Vagina (tissue), 2 donors: ENCODE results near the gene DTD1. TPM values are rescaled to one million over a fixed set of nuclear protein-coding genes. Genes with fewer than 3 reads are reported as not detected.
"Not testable (repeated sequence)": the region's sequence is repeated elsewhere in the genome, so short reads cannot be mapped to it uniquely, and the experiment has no call there.

Experiments
- DNase-seq, 2 donors: peaks; one replicate each; pipeline ENCODE4 v3.0.0-alpha.2; 2017; ENCODE audit errors: extremely low spot score in 2 of 2
- H3K27ac ChIP-seq: fragments of 200-600 bp; sonication (generic); one replicate; pipeline ENCODE4 v1.5.1; 2019
- H3K27me3 ChIP-seq: fragments of 200-600 bp; sonication (generic); one replicate; pipeline ENCODE4 v1.5.1; 2019
- H3K36me3 ChIP-seq, 2 donors: fragments of 200-600 bp; sonication (generic); one replicate each; pipeline ENCODE4 v1.5.1; 2017 to 2019
- H3K4me1 ChIP-seq: fragments of 200-600 bp; sonication (generic); one replicate; pipeline ENCODE4 v1.5.1; 2019
- H3K4me3 ChIP-seq, 2 donors: fragments of 200-600 bp; sonication (generic); 1 replicate in 1 of 2; 2 replicates in 1 of 2; pipeline ENCODE4 v1.5.1; 2016 to 2019
- H3K9me3 ChIP-seq: fragments of 200-600 bp; sonication (generic); one replicate; pipeline ENCODE4 v1.5.1; 2019
- POLR2A ChIP-seq, 2 donors: fragments of 450-650 bp; IDR thresholded peaks; one replicate each; pipeline ENCODE4 v1.6.1; 2017; ENCODE audit warnings: antibody characterized with exemption in 2 of 2, mild to moderate bottlenecking in 2 of 2, moderate library complexity in 2 of 2
- POLR2AphosphoS5 ChIP-seq, 2 donors: sonication (generic); formaldehyde crosslinking; IDR thresholded peaks; one replicate each; pipeline ENCODE4 v1.9.0; 2017; ENCODE audit warnings: antibody characterized with exemption in 2 of 2, mild to moderate bottlenecking in 2 of 2, low read depth in 1 of 2; ENCODE audit not compliant: insufficient read depth in 1 of 2
- intact Hi-C: fragments of 100-400 bp; cut with DNase I; formaldehyde crosslinking; loops from one replicate; pipeline ENCODE4 v1.15.1; 2023
- total RNA-seq: library from RNA; depleted of rRNA; stranded (reverse); fragments of >200 nt; gene quantifications from one replicate; pipeline ENCODE4 v1.2.3, GENCODE V29; 2016
- TF ChIP-seq, protein P1 (sequence below), 3 experiments: fragments of 450-650 bp in 2 of 3; fragments of 200-600 bp in 1 of 3; sonication (generic) in 1 of 3; IDR thresholded peaks; one replicate each; pipeline ENCODE4 v1.5.1; 2017 to 2019; ENCODE audit warnings: antibody characterized with exemption in 3 of 3, mild to moderate bottlenecking in 2 of 3, moderate library complexity in 2 of 3

Gene DTD1
- total RNA-seq, 1 donor from 2014 or later: 24.1 TPM

DNA sequence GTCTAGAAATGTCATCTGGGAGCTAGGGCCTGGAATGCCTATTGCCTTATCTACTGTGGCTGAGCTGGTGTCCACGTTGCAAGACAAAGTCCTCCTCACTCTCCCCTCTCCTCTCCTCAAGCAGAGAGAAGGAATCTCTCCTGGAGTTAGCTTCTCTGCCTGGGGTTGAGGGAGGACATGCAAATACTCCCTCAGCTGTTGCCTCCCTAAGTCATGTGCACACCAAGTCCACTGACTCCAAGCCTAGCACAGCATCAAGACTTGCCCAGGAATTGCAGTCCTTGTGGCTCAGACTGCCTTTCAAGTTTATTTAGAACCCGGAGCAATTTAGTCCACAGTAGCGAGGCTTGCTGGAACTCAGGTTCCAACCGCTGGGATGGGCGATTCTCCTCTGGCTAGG is 187.8 kb downstream of the DTD1 start:
- Histone ChIP-seq H3K9me3 (no peaks in the 10 kb centered on the region), H3K36me3 (no peaks in the 10 kb centered on the region), H3K27ac (no peak overlapping the region), H3K27me3 (no peaks in the 10 kb centered on the region), H3K4me1 (no peaks in the 10 kb centered on the region), H3K4me3 (no peak overlapping the region)
- TF ChIP-seq POLR2A (IDR thresholded peaks at IDR 0.05): no peak
- TF ChIP-seq, protein P1, sequence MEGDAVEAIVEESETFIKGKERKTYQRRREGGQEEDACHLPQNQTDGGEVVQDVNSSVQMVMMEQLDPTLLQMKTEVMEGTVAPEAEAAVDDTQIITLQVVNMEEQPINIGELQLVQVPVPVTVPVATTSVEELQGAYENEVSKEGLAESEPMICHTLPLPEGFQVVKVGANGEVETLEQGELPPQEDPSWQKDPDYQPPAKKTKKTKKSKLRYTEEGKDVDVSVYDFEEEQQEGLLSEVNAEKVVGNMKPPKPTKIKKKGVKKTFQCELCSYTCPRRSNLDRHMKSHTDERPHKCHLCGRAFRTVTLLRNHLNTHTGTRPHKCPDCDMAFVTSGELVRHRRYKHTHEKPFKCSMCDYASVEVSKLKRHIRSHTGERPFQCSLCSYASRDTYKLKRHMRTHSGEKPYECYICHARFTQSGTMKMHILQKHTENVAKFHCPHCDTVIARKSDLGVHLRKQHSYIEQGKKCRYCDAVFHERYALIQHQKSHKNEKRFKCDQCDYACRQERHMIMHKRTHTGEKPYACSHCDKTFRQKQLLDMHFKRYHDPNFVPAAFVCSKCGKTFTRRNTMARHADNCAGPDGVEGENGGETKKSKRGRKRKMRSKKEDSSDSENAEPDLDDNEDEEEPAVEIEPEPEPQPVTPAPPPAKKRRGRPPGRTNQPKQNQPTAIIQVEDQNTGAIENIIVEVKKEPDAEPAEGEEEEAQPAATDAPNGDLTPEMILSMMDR (IDR thresholded peaks at IDR 0.05): no peak
- TF ChIP-seq POLR2AphosphoS5 (IDR thresholded peaks at IDR 0.05; ENCODE audit: insufficient read depth in 1 of 2, low read depth in 1 of 2): no peak
- DNase-seq: no peak
- intact Hi-C loops: no loop called here

DNA sequence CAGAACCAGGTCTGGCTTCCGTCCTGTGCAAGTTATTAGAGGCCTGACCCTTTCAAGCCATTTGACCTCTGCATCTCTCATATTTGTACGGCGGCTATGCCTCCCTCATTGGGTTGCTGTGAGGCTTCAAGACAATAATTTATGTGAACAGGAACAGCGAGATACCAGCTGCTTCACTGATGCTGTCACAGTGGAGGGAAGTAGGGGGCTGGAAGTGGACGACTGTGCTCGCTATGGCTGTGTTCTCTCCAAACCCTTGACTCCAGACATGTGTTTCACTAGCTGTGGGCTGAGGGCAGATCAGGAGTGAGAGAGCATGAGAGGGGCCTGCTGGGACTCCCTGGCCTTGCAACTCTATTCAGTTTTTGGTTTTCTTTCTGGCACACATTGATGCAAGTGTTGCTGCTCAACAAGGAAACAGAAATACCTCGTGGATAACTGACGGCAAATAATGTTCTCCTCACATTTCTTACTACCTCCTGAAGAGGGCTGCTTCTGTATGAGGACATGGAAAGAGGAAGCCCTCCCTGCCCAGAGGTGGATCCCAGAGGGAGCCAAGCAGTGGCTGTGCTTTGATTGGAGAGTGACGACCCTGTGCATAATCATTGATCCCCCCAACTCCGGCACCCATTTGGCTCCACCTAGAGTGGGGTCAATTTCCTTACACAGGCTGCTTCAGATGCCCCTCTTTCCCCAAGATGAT is 191.0 kb downstream of the DTD1 start:
- H3K36me3 ChIP-seq: no peaks in the 10 kb centered on the region
- intact Hi-C loops: no loop called here
- DNase-seq: no peak

DNA sequence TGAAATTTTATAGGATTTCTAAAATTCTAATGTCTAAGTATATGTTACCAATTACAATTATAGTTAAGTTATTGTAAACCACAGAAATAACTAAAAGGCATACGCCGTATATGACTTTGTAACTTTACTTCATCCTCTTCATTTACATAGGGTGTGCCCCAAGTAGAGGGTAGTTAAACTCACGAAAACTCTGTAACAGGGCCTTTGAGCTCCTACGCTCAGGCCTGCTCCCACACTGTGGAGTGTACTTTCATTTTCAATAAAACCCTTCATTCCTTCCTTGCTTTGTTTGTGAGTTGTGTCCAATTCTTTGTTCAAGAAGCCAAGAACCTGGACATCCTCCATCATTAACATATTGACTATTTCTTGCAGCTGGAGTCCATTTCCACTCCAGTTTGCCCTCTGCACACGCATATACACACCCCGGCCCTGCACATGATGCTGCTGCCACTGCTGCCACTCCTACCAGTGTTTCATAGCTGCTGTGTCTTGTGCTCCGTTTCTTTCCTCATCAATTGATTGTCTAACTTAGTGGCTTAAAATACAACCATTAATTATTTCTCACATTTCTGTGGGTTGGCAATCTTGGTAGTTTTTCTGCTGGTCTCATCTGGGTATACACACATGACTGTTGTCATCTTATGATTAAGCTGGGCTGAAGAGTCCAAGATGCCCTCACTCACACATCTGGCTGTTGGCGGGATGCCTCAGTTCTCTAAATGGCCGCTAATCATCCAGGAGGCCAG is 192.7 kb downstream of the DTD1 start:
- no peak overlapping the region for H3K4me3 ChIP-seq
- intact Hi-C loops: no loop called here
- DNase-seq: no peak
- H3K27ac ChIP-seq: no peak overlapping the region
- TF ChIP-seq, protein P1 (IDR thresholded peaks at IDR 0.05): no peak
- TF ChIP-seq POLR2AphosphoS5 (IDR thresholded peaks at IDR 0.05; ENCODE audit: insufficient read depth in 1 of 2, low read depth in 1 of 2) (no peak), POLR2A (IDR thresholded peaks at IDR 0.05) (no peak)
- no peaks in the 10 kb centered on the region for H3K4me1 ChIP-seq
- H3K9me3 ChIP-seq: no peaks in the 10 kb centered on the region
- no peaks in the 10 kb centered on the region for H3K36me3 ChIP-seq
- no peaks in the 10 kb centered on the region for H3K27me3 ChIP-seq

More for the DNA sequence above, 191.0 kb downstream of the DTD1 start:
- TF ChIP-seq, protein P1 (IDR thresholded peaks at IDR 0.05): no peak
- TF ChIP-seq POLR2A (IDR thresholded peaks at IDR 0.05) (no peak), POLR2AphosphoS5 (IDR thresholded peaks at IDR 0.05; ENCODE audit: insufficient read depth in 1 of 2, low read depth in 1 of 2) (no peak)
- H3K27me3 ChIP-seq: no peaks in the 10 kb centered on the region
- H3K27ac ChIP-seq: no peak overlapping the region
- no peaks in the 10 kb centered on the region for H3K4me1 ChIP-seq
- no peaks in the 10 kb centered on the region for H3K9me3 ChIP-seq
- no peak overlapping the region for H3K4me3 ChIP-seq

DNA sequence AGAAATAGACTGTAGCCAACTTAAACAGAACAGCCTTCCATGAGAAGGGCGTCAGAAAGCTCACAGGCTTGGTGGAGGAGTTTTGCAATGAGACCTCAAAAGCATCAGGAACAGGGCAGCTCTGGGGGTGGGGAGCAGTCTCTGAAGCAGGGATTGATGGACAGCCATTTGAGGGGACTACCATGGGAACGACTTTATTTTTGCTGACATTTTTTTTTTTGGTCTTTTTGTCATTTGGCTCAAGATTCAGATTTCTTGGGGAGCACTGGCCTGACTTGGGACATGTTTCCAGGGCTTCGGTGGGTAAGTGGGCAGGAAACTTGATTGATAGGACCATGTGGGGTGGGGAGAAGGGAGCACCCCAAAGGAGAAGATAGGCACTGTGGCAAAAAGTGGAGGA is 193.7 kb downstream of the DTD1 start:
- Histone ChIP-seq H3K4me1 (no peaks in the 10 kb centered on the region), H3K27me3 (no peaks in the 10 kb centered on the region), H3K9me3 (no peaks in the 10 kb centered on the region), H3K36me3 (no peaks in the 10 kb centered on the region), H3K4me3 (no peak overlapping the region), H3K27ac (no peak overlapping the region)
- TF ChIP-seq POLR2AphosphoS5 (IDR thresholded peaks at IDR 0.05; ENCODE audit: insufficient read depth in 1 of 2, low read depth in 1 of 2): no peak
- TF ChIP-seq POLR2A (IDR thresholded peaks at IDR 0.05): no peak
- no peak for DNase-seq
- intact Hi-C loops: no loop called here

DNA sequence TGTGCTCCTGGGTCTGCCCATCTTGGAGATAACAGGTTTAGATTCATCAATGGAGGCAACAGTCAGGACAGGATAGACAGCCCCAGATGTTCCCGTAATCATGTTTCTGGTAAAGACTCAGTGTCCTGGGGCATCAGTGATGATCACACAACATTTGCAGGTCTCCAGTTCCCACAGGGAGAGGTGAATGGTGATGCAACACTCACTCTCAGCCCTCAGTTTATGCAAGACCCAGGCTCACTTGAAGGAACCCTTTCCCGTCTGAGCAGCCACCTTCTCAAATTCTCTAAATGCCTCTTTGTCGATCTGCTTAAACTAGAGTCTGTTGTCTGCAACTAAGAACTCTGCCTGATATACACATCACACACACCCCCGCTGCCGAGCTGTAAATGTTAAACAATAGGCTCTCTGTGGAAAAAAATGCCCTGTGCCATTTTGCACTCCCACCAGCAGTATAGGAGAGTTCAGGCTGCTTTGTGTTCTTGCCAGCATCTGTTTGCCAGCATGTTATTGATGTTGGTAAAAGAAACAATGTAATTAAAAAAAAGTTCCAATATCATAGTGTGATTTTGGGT is 195.6 kb downstream of the DTD1 start:
- no peaks in the 10 kb centered on the region for H3K27me3 ChIP-seq
- no peaks in the 10 kb centered on the region for H3K36me3 ChIP-seq
- no peak overlapping the region for H3K4me3 ChIP-seq
- H3K27ac ChIP-seq: no peak overlapping the region
- intact Hi-C loops: no loop called here
- H3K9me3 ChIP-seq: no peaks in the 10 kb centered on the region
- H3K4me1 ChIP-seq: no peaks in the 10 kb centered on the region
- no peak for TF ChIP-seq POLR2AphosphoS5 (IDR thresholded peaks at IDR 0.05; ENCODE audit: insufficient read depth in 1 of 2, low read depth in 1 of 2)
- TF ChIP-seq, protein P1 (IDR thresholded peaks at IDR 0.05): no peak
- no peak for TF ChIP-seq POLR2A (IDR thresholded peaks at IDR 0.05)
- no peak for DNase-seq

DNA sequence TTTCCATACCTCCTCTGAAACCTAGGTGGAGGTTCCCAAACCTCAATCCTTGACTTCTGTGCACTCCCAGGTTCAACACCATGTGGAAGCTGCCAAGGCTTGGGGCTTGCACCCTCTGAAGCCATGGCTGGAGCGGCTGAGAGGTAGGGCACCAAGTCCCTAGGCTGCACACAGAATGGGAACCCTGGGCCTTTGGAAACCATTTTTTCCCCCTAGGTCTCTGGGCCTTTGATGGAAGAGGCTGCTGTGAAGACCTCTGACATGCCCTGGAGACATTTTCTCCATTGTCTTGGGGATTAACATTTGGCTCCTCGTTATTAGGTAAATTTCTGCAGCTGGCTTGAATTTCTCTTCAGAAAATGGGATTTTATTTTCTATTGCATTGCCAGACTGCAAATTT is 199.2 kb downstream of the DTD1 start:
- H3K36me3 ChIP-seq, H3K27ac ChIP-seq, intact Hi-C loops, DNase-seq, H3K4me3 ChIP-seq, H3K27me3 ChIP-seq, H3K9me3 ChIP-seq, H3K4me1 ChIP-seq: not testable (repeated sequence)
